Naive thymus-derived CD4-positive, alpha-beta T cell (primary cell): Measurements from ENCODE around the gene TOX2. TPM values are rescaled to one million over a fixed set of nuclear protein-coding genes. Genes with fewer than 3 reads are reported as not detected.

Experiments used
- ATAC-seq: fragments of 150-1000 bp; cut with Tn5 transposase; 2 replicates; pipeline ENCODE4 v1.10.0; 2021; ENCODE audit warnings: mild to moderate bottlenecking, moderate library complexity
- CTCF ChIA-PET: fragments of 350-600 bp; sonication (Branson Sonifier 250); formaldehyde crosslinking; loops from one replicate; lab custom pipeline; 2021; ENCODE audit warnings: antibody characterized with exemption; lab: Charles Lee
- POLR2A ChIA-PET: fragments of 350-600 bp; sonication (Branson Sonifier 250); formaldehyde crosslinking; loops from one replicate; lab custom pipeline; 2021; ENCODE audit warnings: antibody characterized with exemption, inconsistent platforms; lab: Charles Lee
- DNase-seq, 9 donors: peaks; one replicate each; pipeline versions ENCODE4 v3.0.0 to v3.0.0-alpha.2; 2020 to 2022; ENCODE audit warnings: mixed read lengths in 1 of 9
- H3K27ac ChIP-seq: one replicate; pipeline ENCODE4 v1.7.0; 2013; ENCODE audit warnings: mild to moderate bottlenecking, low read depth, low read length, moderate library complexity
- H3K27me3 ChIP-seq, 2 donors: one replicate each; pipeline ENCODE4 v1.7.0; 2013; ENCODE audit warnings: low read length in 2 of 2, mild to moderate bottlenecking in 2 of 2, moderate library complexity in 2 of 2; ENCODE audit not compliant: control insufficient read depth in 2 of 2, insufficient read depth in 2 of 2
- H3K36me3 ChIP-seq, 3 experiments: 1 replicate in 2 of 3; 2 replicates in 1 of 3; pipeline ENCODE4 v1.7.0; 2013; ENCODE audit warnings: low read length in 3 of 3, mild to moderate bottlenecking in 3 of 3, moderate library complexity in 1 of 3; ENCODE audit not compliant: insufficient read depth in 3 of 3, control insufficient read depth in 2 of 3
- H3K4me1 ChIP-seq, 2 donors: one replicate each; pipeline ENCODE4 v1.7.0; 2013; ENCODE audit warnings: low read length in 2 of 2, mild to moderate bottlenecking in 2 of 2, moderate library complexity in 1 of 2; ENCODE audit not compliant: control insufficient read depth in 2 of 2, insufficient read depth in 2 of 2
- H3K4me3 ChIP-seq: 2 replicates; pipeline ENCODE4 v1.7.0; 2013; ENCODE audit warnings: mild to moderate bottlenecking, low read length
- H3K9me3 ChIP-seq, 3 experiments: 1 replicate in 2 of 3; 2 replicates in 1 of 3; pipeline ENCODE4 v1.7.0; 2013; ENCODE audit warnings: low read length in 3 of 3; ENCODE audit not compliant: control insufficient read depth in 2 of 3
- H3K27ac Mint-ChIP-seq, 9 donors: one replicate each; pipeline ENCODE4 v1.8.0; 2020 to 2022; ENCODE audit warnings: mixed read lengths in 9 of 9, mild to moderate bottlenecking in 8 of 9, moderate library complexity in 5 of 9, inconsistent platforms in 2 of 9
- H3K27me3 Mint-ChIP-seq, 5 donors: one replicate each; pipeline ENCODE4 v1.8.0; 2021 to 2022; ENCODE audit warnings: mixed read lengths in 5 of 5, mild to moderate bottlenecking in 1 of 5
- H3K36me3 Mint-ChIP-seq, 5 donors: one replicate each; pipeline ENCODE4 v1.8.0; 2020 to 2022; ENCODE audit warnings: mixed read lengths in 5 of 5, mild to moderate bottlenecking in 3 of 5, inconsistent platforms in 1 of 5
- H3K4me1 Mint-ChIP-seq, 7 donors: one replicate each; pipeline ENCODE4 v1.8.0; 2020 to 2022; ENCODE audit warnings: mixed read lengths in 7 of 7, mild to moderate bottlenecking in 3 of 7, inconsistent platforms in 1 of 7
- H3K4me3 Mint-ChIP-seq, 10 donors: one replicate each; pipeline ENCODE4 v1.8.0; 2020 to 2022; ENCODE audit warnings: mild to moderate bottlenecking in 10 of 10, mixed read lengths in 10 of 10, moderate library complexity in 6 of 10, inconsistent platforms in 2 of 10
- H3K9me3 Mint-ChIP-seq, 11 donors: one replicate each; pipeline ENCODE4 v1.8.0; 2020 to 2022; ENCODE audit warnings: mixed read lengths in 11 of 11, mild to moderate bottlenecking in 4 of 11, inconsistent platforms in 1 of 11, moderate library complexity in 1 of 11
- intact Hi-C, 2 donors: fragments of 100-400 bp; cut with micrococcal nuclease; formaldehyde crosslinking; loops; one replicate each; pipeline ENCODE4 v1.15.1; 2023
- polyA plus RNA-seq, 2 donors: library from polyadenylated mRNA; unstranded; fragments of 300-500 nt; fragmentation: Illumina TruSeq; gene quantifications; one replicate each; pipeline ENCODE4 v1.2.3, GENCODE V29; 2021
- total RNA-seq, 6 experiments: library from RNA in 5 of 6; stranded (reverse) in 5 of 6; gene quantifications; 1 replicate in 5 of 6; 2 replicates in 1 of 6; pipeline ENCODE4 v1.2.3 and lab custom pipeline; 2021 to 2026

Gene TOX2
- total and polyA plus RNA-seq, 7 experiments from 2014 or later = 0.22 to 7.1 (median 1.5) TPM

GRCh38 chr20:44089987-44090674 is 175.5 kb downstream of the TOX2 start:
- intact Hi-C loops = no loop called here
- Histone ChIP-seq H3K4me3 (no peak overlapping the region), H3K4me1 (no peaks in the 10 kb centered on the region), H3K9me3 (no peaks in the 10 kb centered on the region), H3K36me3 (no peaks in the 10 kb centered on the region), H3K27me3 (no peaks in the 10 kb centered on the region), H3K27ac (no peak overlapping the region)
- H3K27ac Mint-ChIP-seq = no peak overlapping the region
- DNase-seq (no peak), ATAC-seq (peak; percentile 51)
- H3K36me3 Mint-ChIP-seq = no peaks in the 10 kb centered on the region
- H3K27me3 Mint-ChIP-seq = peaks cover 0 to 20% (median 5%) of the 10 kb centered on the region in 5 donors
- ChIA-PET POLR2A (interaction anchor here (1.3 kb wide), 1 partner anchor 37 kb away, joined by 3 read pairs; no protein-coding TSS in a partner anchor), CTCF (interaction anchor here (0.9 kb wide), 1 partner anchor 34 kb away, joined by 5 read pairs; no protein-coding TSS in a partner anchor)
- peaks cover 0 to 5% (median 0%) of the 10 kb centered on the region in 7 donors for H3K4me1 Mint-ChIP-seq
- no peak overlapping the region for H3K4me3 Mint-ChIP-seq
- H3K9me3 Mint-ChIP-seq = no peaks in the 10 kb centered on the region

DNA sequence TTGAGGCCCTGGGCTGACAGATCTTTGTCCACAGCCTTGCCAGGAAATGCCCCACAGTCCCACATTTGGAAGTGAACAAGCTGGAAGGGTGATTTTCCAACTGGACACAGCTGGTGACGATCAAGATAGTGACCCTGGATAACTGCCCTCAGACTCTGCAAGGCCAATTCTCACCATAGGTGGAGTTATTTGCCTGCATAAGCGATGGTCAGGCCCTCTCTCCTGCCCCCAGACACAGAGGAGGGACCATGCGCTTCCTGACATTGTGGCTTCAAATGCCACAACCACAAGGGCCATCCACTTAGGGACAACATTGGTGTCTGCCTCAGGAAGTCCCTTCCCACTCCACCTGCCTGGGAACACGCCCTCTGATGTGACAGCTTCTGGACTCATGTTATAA is 176.4 kb downstream of the TOX2 start:
- H3K4me3 Mint-ChIP-seq = no peak overlapping the region
- intact Hi-C loops = no loop called here
- Histone ChIP-seq H3K4me3 (no peak overlapping the region), H3K36me3 (no peaks in the 10 kb centered on the region), H3K4me1 (no peaks in the 10 kb centered on the region), H3K27me3 (no peaks in the 10 kb centered on the region), H3K27ac (no peak overlapping the region), H3K9me3 (no peaks in the 10 kb centered on the region)
- POLR2A ChIA-PET = no interaction called here
- H3K27me3 Mint-ChIP-seq = peaks cover 0 to 20% (median 5%) of the 10 kb centered on the region in 5 donors
- ATAC-seq = no peak
- H3K27ac Mint-ChIP-seq = no peak overlapping the region
- no peaks in the 10 kb centered on the region for H3K9me3 Mint-ChIP-seq
- H3K4me1 Mint-ChIP-seq = peaks cover 0 to 5% (median 0%) of the 10 kb centered on the region in 7 donors
- CTCF ChIA-PET = interaction anchor here (0.9 kb wide), 1 partner anchor 34 kb away, joined by 7 read pairs; no protein-coding TSS in a partner anchor
- DNase-seq = no peak
- no peaks in the 10 kb centered on the region for H3K36me3 Mint-ChIP-seq

- H3K27me3 Mint-ChIP-seq = peaks cover 0 to 26% (median 9%) of the 10 kb centered on the region in 5 donors
- ChIA-PET CTCF (interaction anchor here (1.7 kb wide), 1 partner anchor 11 kb away, joined by 4 read pairs; no protein-coding TSS in a partner anchor), POLR2A (no interaction called here)
- no peaks in the 10 kb centered on the region for H3K9me3 Mint-ChIP-seq
- intact Hi-C loops = loop anchor here (1.0 kb wide), 3 partner anchors 36 to 643 kb away; no protein-coding TSS in a partner anchor
- Histone ChIP-seq H3K27me3 (no peaks in the 10 kb centered on the region), H3K4me3 (no peak overlapping the region), H3K9me3 (no peaks in the 10 kb centered on the region), H3K27ac (no peak overlapping the region), H3K4me1 (no peaks in the 10 kb centered on the region), H3K36me3 (no peaks in the 10 kb centered on the region)
- DNase-seq (peak in 4 of 9 donors; percentile 29 to 47 (median 32)), ATAC-seq (no peak)
- H3K36me3 Mint-ChIP-seq = no peaks in the 10 kb centered on the region
- H3K4me1 Mint-ChIP-seq = peaks cover 0 to 5% (median 0%) of the 10 kb centered on the region in 7 donors
- peak overlapping the region in 2 of 9 donors; percentile 49 to 52 for H3K27ac Mint-ChIP-seq
- no peak overlapping the region for H3K4me3 Mint-ChIP-seq
Observed at GRCh38 chr20:44092551-44093248, 178.0 kb downstream of the TOX2 start.

DNA sequence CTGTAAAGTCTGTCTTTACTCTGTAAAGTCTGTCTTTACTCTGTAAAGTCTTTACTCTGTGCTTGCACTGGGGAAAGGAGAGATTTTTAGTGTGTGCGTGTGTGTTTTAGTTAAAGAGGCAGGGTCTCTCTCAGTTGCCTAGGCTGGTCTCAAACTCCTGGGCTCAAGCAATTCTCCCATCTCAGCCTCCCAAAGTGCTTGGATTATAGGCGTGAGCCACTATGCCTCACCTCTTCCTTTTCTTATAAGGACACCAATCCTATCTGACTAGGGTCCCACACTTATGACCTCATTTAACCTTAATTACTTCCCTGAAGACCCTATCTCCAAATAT is 178.6 kb downstream of the TOX2 start:
- intact Hi-C loops = loop anchor here (1.0 kb wide), 3 partner anchors 37 to 644 kb away; no protein-coding TSS in a partner anchor
- H3K4me1 Mint-ChIP-seq = peaks cover 0 to 5% (median 0%) of the 10 kb centered on the region in 7 donors

DNA sequence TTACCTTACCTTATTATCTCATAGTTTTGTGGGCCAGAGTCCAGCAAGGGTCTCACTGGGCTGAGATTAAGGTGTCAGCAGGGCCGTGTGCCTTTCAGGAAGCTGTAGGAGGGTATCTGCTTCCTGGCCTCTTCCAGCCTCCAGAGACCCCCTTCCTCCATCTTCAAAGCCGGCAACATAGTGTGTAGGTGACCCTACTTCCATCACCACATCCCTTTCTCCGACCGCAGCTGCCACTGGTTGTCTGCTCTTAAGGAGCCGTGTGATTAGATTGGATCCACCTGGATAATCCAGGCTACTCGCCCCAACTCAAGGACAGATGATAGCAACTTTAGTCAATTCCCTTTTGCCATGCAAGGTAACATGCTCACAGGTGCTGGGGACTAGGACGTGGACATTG is 181.2 kb downstream of the TOX2 start:
- H3K9me3 Mint-ChIP-seq = peaks cover 0 to 3% (median 0%) of the 10 kb centered on the region in 11 donors
- intact Hi-C loops = no loop called here
- H3K36me3 ChIP-seq = no peaks in the 10 kb centered on the region
- no peaks in the 10 kb centered on the region for H3K27me3 ChIP-seq
- ATAC-seq (no peak), DNase-seq (no peak)
- no peak overlapping the region for H3K4me3 Mint-ChIP-seq
- no peaks in the 10 kb centered on the region for H3K4me1 ChIP-seq
- H3K27ac Mint-ChIP-seq = no peak overlapping the region
- no peak overlapping the region for H3K27ac ChIP-seq
- H3K4me1 Mint-ChIP-seq = peaks cover 0 to 5% (median 0%) of the 10 kb centered on the region in 7 donors
- H3K4me3 ChIP-seq = no peak overlapping the region
- peaks cover 0 to 5% (median 0%) of the 10 kb centered on the region in 5 donors for H3K36me3 Mint-ChIP-seq
- CTCF ChIA-PET = no interaction called here
- POLR2A ChIA-PET = interaction anchor here (0.6 kb wide), 1 partner anchor 56 kb away, joined by 3 read pairs; no protein-coding TSS in a partner anchor
- peaks cover 13 to 45% (median 24%) of the 10 kb centered on the region in 5 donors for H3K27me3 Mint-ChIP-seq
- H3K9me3 ChIP-seq = no peaks in the 10 kb centered on the region

More for the DNA sequence above, 178.6 kb downstream of the TOX2 start:
- no peaks in the 10 kb centered on the region for H3K36me3 Mint-ChIP-seq
- peaks cover 0 to 30% (median 11%) of the 10 kb centered on the region in 5 donors for H3K27me3 Mint-ChIP-seq
- Histone ChIP-seq H3K9me3 (no peaks in the 10 kb centered on the region), H3K36me3 (no peaks in the 10 kb centered on the region), H3K4me3 (no peak overlapping the region), H3K4me1 (no peaks in the 10 kb centered on the region), H3K27ac (no peak overlapping the region), H3K27me3 (no peaks in the 10 kb centered on the region)
- CTCF ChIA-PET = interaction anchor here (0.9 kb wide), 1 partner anchor 13 kb away, joined by 3 read pairs; no protein-coding TSS in a partner anchor
- no peak overlapping the region for H3K4me3 Mint-ChIP-seq
- POLR2A ChIA-PET = no interaction called here
- no peaks in the 10 kb centered on the region for H3K9me3 Mint-ChIP-seq
- peak overlapping the region in 1 of 9 donors; percentile 52 for H3K27ac Mint-ChIP-seq
- ATAC-seq (no peak), DNase-seq (no peak)

DNA sequence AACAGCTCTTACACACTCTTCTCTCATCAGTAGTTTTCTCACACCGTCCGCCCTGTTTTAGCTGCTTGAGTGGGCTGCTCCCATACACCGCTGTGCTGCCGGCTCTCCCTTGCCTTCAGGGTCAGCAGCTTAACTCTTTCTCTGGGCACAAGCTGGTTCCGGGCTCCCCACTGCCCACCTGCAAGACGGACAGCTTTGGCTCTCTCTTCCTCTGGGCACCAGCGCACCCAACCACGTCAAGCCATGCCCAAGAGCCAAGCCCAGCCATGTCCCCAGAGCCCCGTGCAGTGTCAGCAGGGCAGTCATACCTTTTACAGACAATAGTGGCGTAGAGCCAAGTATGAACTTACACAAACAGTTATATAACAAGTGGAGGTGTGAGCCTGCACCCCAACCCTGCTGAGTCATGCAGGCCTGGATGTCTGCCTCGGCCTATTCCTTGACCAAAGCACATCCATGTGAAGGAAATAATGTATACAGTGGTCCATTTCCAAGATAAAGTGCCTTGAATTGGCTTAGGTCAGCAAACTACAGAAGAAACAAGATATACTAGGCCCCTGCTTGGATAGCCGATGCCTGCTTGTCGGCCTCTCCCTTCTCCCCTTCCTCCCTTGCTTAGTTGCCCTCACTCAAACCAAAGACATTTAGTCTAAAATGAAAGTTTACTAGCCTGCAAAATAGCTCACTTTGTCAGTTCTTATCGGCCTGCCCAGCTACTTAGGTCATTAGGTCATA is 183.0 kb downstream of the TOX2 start:
- Histone ChIP-seq H3K9me3 (no peaks in the 10 kb centered on the region), H3K4me3 (no peak overlapping the region), H3K4me1 (no peaks in the 10 kb centered on the region), H3K36me3 (no peaks in the 10 kb centered on the region), H3K27me3 (peaks cover 0 to 4% of the 10 kb centered on the region in 2 donors), H3K27ac (no peak overlapping the region)
- DNase-seq (no peak), ATAC-seq (no peak)
- H3K36me3 Mint-ChIP-seq = peaks cover 0 to 5% (median 0%) of the 10 kb centered on the region in 5 donors
- no peak overlapping the region for H3K27ac Mint-ChIP-seq
- ChIA-PET CTCF (no interaction called here), POLR2A (no interaction called here)
- intact Hi-C loops = no loop called here
- peaks cover 0 to 19% (median 10%) of the 10 kb centered on the region in 11 donors for H3K9me3 Mint-ChIP-seq
- H3K27me3 Mint-ChIP-seq = peaks cover 30 to 44% (median 37%) of the 10 kb centered on the region in 5 donors
- peaks cover 0 to 5% (median 0%) of the 10 kb centered on the region in 7 donors for H3K4me1 Mint-ChIP-seq
- no peak overlapping the region for H3K4me3 Mint-ChIP-seq
